ENCODE data around the gene WDR75. TPM values are rescaled to one million over a fixed set of nuclear protein-coding genes. Genes with fewer than 3 reads are reported as not detected.

WDR75 gene
- total and polyA plus RNA-seq, 2 of the 13 experiments (the other 11 are each of a cell fraction or from before 2014, with no cell fraction given) = 63.0 to 74.1 TPM

- TF ChIP-seq GRHL1 (CRISPR knock-in tag; conservative IDR thresholded peaks at IDR 0.05) (no peak), ZBTB42 (CRISPR knock-in tag; IDR thresholded peaks at IDR 0.05) (no peak; the same call in 1 of the 2 replicates), MEIS1 (CRISPR knock-in tag; IDR thresholded peaks at IDR 0.05; ENCODE audit: borderline replicate concordance) (peak; percentile 86; the same call in 1 of the 2 replicates), ZNF275 (CRISPR knock-in tag; IDR thresholded peaks at IDR 0.05; ENCODE audit: borderline replicate concordance) (0 out of 2 replicates have a peak, but pooled peaks have one; percentile 17), ZSCAN29 (CRISPR knock-in tag; conservative IDR thresholded peaks at IDR 0.05) (peak; percentile 93), ZSCAN9 (CRISPR knock-in tag; IDR thresholded peaks at IDR 0.05; ENCODE audit: borderline replicate concordance) (peak; percentile 87), ZNF782 (CRISPR knock-in tag; IDR thresholded peaks at IDR 0.05; ENCODE audit: borderline replicate concordance) (peak; percentile 44; the same call in 1 of the 2 replicates), DR1 (CRISPR knock-in tag; IDR thresholded peaks at IDR 0.05) (peak; percentile 75), ZFP36L2 (CRISPR knock-in tag; IDR thresholded peaks at IDR 0.05) (no peak), ZNF556 (CRISPR knock-in tag; IDR thresholded peaks at IDR 0.05; ENCODE audit: borderline replicate concordance) (peak; percentile 82; the same call in 1 of the 2 replicates), NFAT5 (CRISPR knock-in tag; IDR thresholded peaks at IDR 0.05) (0 out of 2 replicates have a peak, but pooled peaks have one; percentile 79), MEF2D (CRISPR knock-in tag; IDR thresholded peaks at IDR 0.05) (peak; percentile 59), MAFK (conservative IDR thresholded peaks at IDR 0.05 in 1 of 2, IDR thresholded peaks at IDR 0.05 in 1 of 2; ENCODE audit: low read length in 2 of 2) (peak in 1 of 2 experiments; percentile 24; a peak in 1 of 4 replicates), PLRG1 (conservative IDR thresholded peaks at IDR 0.05) (no peak), KDM5B (CRISPR knock-in tag; IDR thresholded peaks at IDR 0.05; ENCODE audit: borderline replicate concordance) (peak; percentile 58; the same call in 1 of the 2 replicates), ZNF672 (CRISPR knock-in tag; IDR thresholded peaks at IDR 0.05) (no peak), PHF5A (CRISPR knock-in tag; IDR thresholded peaks at IDR 0.05; ENCODE audit: low read depth, unreplicated experiment) (peak; percentile 95), ZNF446 (CRISPR knock-in tag; IDR thresholded peaks at IDR 0.05) (0 out of 2 replicates have a peak, but pooled peaks have one; percentile 38), NFKBIZ (CRISPR knock-in tag; IDR thresholded peaks at IDR 0.05) (peak; percentile 76; the same call in 1 of the 2 replicates), IRF9 (CRISPR knock-in tag; IDR thresholded peaks at IDR 0.05; ENCODE audit: borderline replicate concordance) (no peak; the same call in none of the 2 replicates)
Observed at GRCh38 chr2:189440947-189441708, at the start of gene WDR75 (continued).
